HEK293T (cell line): ENCODE data around the gene PLPPR2.

Source experiments
- ARNT ChIP-seq: fragments of 450-650 bp; IDR thresholded peaks from 2 replicates; pipeline ENCODE4 v1.6.1; 2017; ENCODE audit warnings: mild to moderate bottlenecking
- FOXA1 ChIP-seq: fragments of 450-650 bp; IDR thresholded peaks from 2 replicates; pipeline ENCODE4 v1.6.1; 2016; ENCODE audit warnings: mild to moderate bottlenecking
- FOXK2 ChIP-seq: fragments of 450-650 bp; IDR thresholded peaks from 2 replicates; pipeline ENCODE4 v1.6.1; 2016; ENCODE audit warnings: mild to moderate bottlenecking
- FOXM1 ChIP-seq: fragments of 450-650 bp; IDR thresholded peaks from 2 replicates; pipeline ENCODE4 v1.6.1; 2017; ENCODE audit warnings: mild to moderate bottlenecking, borderline replicate concordance
- HDGF ChIP-seq: fragments of 450-650 bp; IDR thresholded peaks from 2 replicates; pipeline ENCODE4 v1.6.1; 2017; ENCODE audit warnings: antibody characterized with exemption, borderline replicate concordance
- PKNOX1 ChIP-seq: fragments of 450-650 bp; IDR thresholded peaks from 2 replicates; pipeline ENCODE4 v1.6.1; 2016
- SP1 ChIP-seq: fragments of 450-650 bp; IDR thresholded peaks from 2 replicates; pipeline ENCODE4 v1.6.1; 2017
- SUZ12 ChIP-seq: fragments of 450-650 bp; IDR thresholded peaks from 2 replicates; pipeline ENCODE4 v1.6.1; 2016; ENCODE audit warnings: mild to moderate bottlenecking

- TF ChIP-seq HDGF (no peak), SP1 (no peak), SUZ12 (no peak), FOXM1 (no peak), FOXA1 (no peak), FOXK2 (no peak), ARNT (no peak), PKNOX1 (no peak)
These were observed 4.2 kb downstream of the PLPPR2 start for GRCh38 chr19:11359421-11359820.
